HL-60 (cell line): ENCODE data around the gene LAMA4.

Source experiments
- CTCF ChIP-seq: IDR thresholded peaks from one replicate; pipeline ENCODE4 v1.5.1; 2011; ENCODE audit warnings: low read length, control low read depth, inconsistent platforms; ENCODE audit not compliant: insufficient read depth
- GABPA ChIP-seq: IDR thresholded peaks from 2 replicates; pipeline ENCODE4 v1.6.1; 2012; ENCODE audit warnings: low read depth
- POLR2AphosphoS5 ChIP-seq: IDR thresholded peaks from 2 replicates; pipeline ENCODE4 v1.6.1; 2012; ENCODE audit warnings: low read depth
- SPI1 ChIP-seq: IDR thresholded peaks from 2 replicates; pipeline ENCODE4 v1.6.1; 2012; ENCODE audit warnings: low read depth, mild to moderate bottlenecking, borderline replicate concordance
- TF ChIP-seq, protein P1 (sequence below): IDR thresholded peaks from 2 replicates; pipeline ENCODE4 v1.6.1; 2012; ENCODE audit warnings: low read depth; ENCODE audit not compliant: insufficient replicate concordance

GRCh38 chr6:112187736-112188135 lies 66.6 kb downstream of the LAMA4 start:
- TF ChIP-seq CTCF = no peak
- TF ChIP-seq POLR2AphosphoS5 = no peak
- TF ChIP-seq, protein P1, sequence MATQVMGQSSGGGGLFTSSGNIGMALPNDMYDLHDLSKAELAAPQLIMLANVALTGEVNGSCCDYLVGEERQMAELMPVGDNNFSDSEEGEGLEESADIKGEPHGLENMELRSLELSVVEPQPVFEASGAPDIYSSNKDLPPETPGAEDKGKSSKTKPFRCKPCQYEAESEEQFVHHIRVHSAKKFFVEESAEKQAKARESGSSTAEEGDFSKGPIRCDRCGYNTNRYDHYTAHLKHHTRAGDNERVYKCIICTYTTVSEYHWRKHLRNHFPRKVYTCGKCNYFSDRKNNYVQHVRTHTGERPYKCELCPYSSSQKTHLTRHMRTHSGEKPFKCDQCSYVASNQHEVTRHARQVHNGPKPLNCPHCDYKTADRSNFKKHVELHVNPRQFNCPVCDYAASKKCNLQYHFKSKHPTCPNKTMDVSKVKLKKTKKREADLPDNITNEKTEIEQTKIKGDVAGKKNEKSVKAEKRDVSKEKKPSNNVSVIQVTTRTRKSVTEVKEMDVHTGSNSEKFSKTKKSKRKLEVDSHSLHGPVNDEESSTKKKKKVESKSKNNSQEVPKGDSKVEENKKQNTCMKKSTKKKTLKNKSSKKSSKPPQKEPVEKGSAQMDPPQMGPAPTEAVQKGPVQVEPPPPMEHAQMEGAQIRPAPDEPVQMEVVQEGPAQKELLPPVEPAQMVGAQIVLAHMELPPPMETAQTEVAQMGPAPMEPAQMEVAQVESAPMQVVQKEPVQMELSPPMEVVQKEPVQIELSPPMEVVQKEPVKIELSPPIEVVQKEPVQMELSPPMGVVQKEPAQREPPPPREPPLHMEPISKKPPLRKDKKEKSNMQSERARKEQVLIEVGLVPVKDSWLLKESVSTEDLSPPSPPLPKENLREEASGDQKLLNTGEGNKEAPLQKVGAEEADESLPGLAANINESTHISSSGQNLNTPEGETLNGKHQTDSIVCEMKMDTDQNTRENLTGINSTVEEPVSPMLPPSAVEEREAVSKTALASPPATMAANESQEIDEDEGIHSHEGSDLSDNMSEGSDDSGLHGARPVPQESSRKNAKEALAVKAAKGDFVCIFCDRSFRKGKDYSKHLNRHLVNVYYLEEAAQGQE = no peak
- TF ChIP-seq GABPA = no peak
- no peak for TF ChIP-seq SPI1
